SJCRH30 (cell line): ENCODE results near the gene FALEC. TPM values are rescaled to one million over a fixed set of nuclear protein-coding genes. Genes with fewer than 3 reads are reported as not detected.

Experiments
- DNase-seq, 2 experiments: peaks; one replicate each; pipeline ENCODE4 v3.0.0-alpha.2; 2015 to 2020
- H3K27ac ChIP-seq: fragments of 250-450 bp; sonication (Bioruptor Pico); 2 replicates; pipeline ENCODE4 v1.5.1; 2020; ENCODE audit warnings: mild to moderate bottlenecking, moderate library complexity
- H3K27me3 ChIP-seq: fragments of 250-450 bp; sonication (Bioruptor Pico); 2 replicates; pipeline ENCODE4 v1.5.1; 2020; ENCODE audit warnings: mild to moderate bottlenecking, moderate library complexity
- H3K36me3 ChIP-seq: fragments of 250-450 bp; sonication (Bioruptor Pico); 2 replicates; pipeline ENCODE4 v1.5.1; 2020; ENCODE audit warnings: mild to moderate bottlenecking, moderate library complexity
- H3K4me1 ChIP-seq: fragments of 250-450 bp; sonication (Bioruptor Pico); 2 replicates; pipeline ENCODE4 v1.5.1; 2020; ENCODE audit warnings: mild to moderate bottlenecking, moderate library complexity
- H3K4me3 ChIP-seq: fragments of 250-450 bp; sonication (Bioruptor Pico); 2 replicates; pipeline ENCODE4 v1.5.1; 2020; ENCODE audit warnings: mild to moderate bottlenecking, moderate library complexity
- H3K9me3 ChIP-seq: fragments of 250-450 bp; sonication (Bioruptor Pico); replicated peaks from 2 replicates; pipeline ENCODE4 v1.5.1; 2020; ENCODE audit warnings: mild to moderate bottlenecking, moderate library complexity
- total RNA-seq: library from RNA; depleted of rRNA; stranded (reverse); fragments of >200 nt; shearing (Covaris generic); gene quantifications from 2 replicates; pipeline ENCODE4 v1.2.3, GENCODE V29; 2014; rRNA removed

Gene FALEC
- total RNA-seq = 0.28 TPM in 1 of 2 replicates, not detected in the other

GRCh38 chr1:150515328-150516049 lies at the start of gene FALEC:
Gene FALEC, plus strand, starts transcription at chr1:150515752.
- Histone ChIP-seq H3K4me1 (peaks cover 7% of the 10 kb centered on the region; the same call in 1 of the 2 replicates), H3K4me3 (peak within 1 kb of the TSS; percentile 64), H3K27me3 (no peaks in the 10 kb centered on the region), H3K36me3 (no peaks in the 10 kb centered on the region), H3K9me3 (no peaks in the 10 kb centered on the region), H3K27ac (peak within 1 kb of the TSS; percentile 34)
- peak; percentile 95 to 97 for DNase-seq

- Histone ChIP-seq H3K4me1 (no peaks in the 10 kb centered on the region), H3K36me3 (peaks cover 29% of the 10 kb centered on the region), H3K4me3 (no peak overlapping the region), H3K27ac (no peak overlapping the region), H3K9me3 (no peaks in the 10 kb centered on the region), H3K27me3 (no peaks in the 10 kb centered on the region)
- DNase-seq = no peak
These were observed 48.6 kb upstream of the FALEC start for GRCh38 chr1:150466964-150467363.

DNA sequence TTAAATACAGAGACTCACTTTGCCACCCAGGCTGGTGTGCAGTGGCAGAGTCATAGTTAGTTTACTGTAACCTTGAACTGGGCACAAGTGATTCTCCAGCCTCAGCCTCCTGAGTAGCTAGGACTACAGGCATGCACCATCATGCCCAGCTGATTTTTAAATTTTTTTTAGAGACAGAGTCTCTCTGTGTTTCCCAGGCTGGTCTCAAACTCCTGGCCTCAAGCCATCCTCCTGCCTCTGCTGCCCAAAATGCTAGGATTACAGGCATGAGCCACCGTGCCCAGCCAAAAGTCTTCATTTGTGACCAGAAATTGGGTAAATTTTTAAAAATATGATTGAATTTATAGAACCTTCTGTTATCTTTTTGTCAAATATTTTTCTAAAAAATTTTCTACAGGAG lies 46.3 kb upstream of the FALEC start:
- H3K27ac ChIP-seq = no peak overlapping the region

GRCh38 chr1:150472601-150473200 lies 42.9 kb upstream of the FALEC start:
- Histone ChIP-seq H3K4me3 (no peak overlapping the region), H3K27me3 (no peaks in the 10 kb centered on the region), H3K9me3 (no peaks in the 10 kb centered on the region), H3K27ac (no peak overlapping the region), H3K4me1 (no peaks in the 10 kb centered on the region), H3K36me3 (peaks cover 23% of the 10 kb centered on the region)
- no peak for DNase-seq

More for the DNA sequence above, 46.3 kb upstream of the FALEC start:
- no peaks in the 10 kb centered on the region for H3K9me3 ChIP-seq
- no peak overlapping the region for H3K4me3 ChIP-seq
- no peaks in the 10 kb centered on the region for H3K27me3 ChIP-seq
- peaks cover 36% of the 10 kb centered on the region for H3K36me3 ChIP-seq
- DNase-seq = no peak
- no peaks in the 10 kb centered on the region for H3K4me1 ChIP-seq

- no peak for DNase-seq
- Histone ChIP-seq H3K9me3 (no peaks in the 10 kb centered on the region), H3K27ac (no peak overlapping the region), H3K27me3 (no peaks in the 10 kb centered on the region), H3K36me3 (peaks cover 23% of the 10 kb centered on the region), H3K4me1 (no peaks in the 10 kb centered on the region), H3K4me3 (no peak overlapping the region)
These were observed 41.9 kb upstream of the FALEC start for GRCh38 chr1:150473659-150474058.

DNA sequence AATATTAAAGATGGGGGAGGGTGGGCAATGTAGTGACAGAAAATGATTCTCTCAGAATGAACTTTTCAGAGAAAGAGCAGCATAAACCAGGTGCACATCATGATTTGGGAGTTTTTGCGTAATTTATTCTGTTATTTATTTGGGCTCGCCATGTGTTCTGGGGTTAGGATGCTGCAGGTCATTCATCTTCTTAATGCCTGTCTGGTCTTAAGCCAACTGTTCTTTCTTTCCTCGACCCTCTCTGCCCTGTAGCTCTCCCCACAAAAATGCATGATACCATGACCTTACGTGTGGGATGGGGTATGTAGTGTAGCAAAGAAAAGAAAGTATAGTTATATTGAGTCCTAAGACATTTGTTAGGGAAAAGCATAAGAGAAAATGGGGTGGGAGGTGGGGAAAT lies 40.7 kb upstream of the FALEC start:
- Histone ChIP-seq H3K4me3 (no peak overlapping the region), H3K27ac (no peak overlapping the region), H3K9me3 (no peaks in the 10 kb centered on the region), H3K27me3 (no peaks in the 10 kb centered on the region), H3K4me1 (no peaks in the 10 kb centered on the region), H3K36me3 (peaks cover 23% of the 10 kb centered on the region)
- no peak for DNase-seq

DNA sequence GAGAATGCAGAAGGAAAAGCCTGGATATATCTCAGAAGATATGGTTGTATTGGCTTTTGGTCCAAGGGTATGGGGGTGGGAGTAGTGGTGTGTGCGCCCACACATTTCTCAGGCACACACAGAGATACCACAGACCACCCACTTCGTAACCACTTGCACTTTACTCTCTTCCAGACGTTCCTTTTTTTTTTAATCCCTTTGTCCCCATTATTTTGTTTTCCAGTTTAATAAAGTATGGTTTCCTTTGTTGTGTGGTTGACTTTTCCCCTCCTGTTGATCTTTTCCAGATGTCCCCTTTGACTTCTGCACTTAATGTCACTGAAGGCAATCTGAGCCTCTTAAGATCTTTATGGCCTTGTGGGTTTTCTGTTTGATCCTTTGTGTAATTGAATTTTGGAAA lies 38.8 kb upstream of the FALEC start:
- no peak overlapping the region for H3K4me3 ChIP-seq
- H3K9me3 ChIP-seq = no peaks in the 10 kb centered on the region
- no peaks in the 10 kb centered on the region for H3K4me1 ChIP-seq
- no peak for DNase-seq
- H3K36me3 ChIP-seq = peaks cover 12% of the 10 kb centered on the region
- no peak overlapping the region for H3K27ac ChIP-seq
- no peaks in the 10 kb centered on the region for H3K27me3 ChIP-seq

GRCh38 chr1:150477320-150477719 lies 38.2 kb upstream of the FALEC start:
- Histone ChIP-seq H3K4me3 (no peak overlapping the region), H3K27ac (no peak overlapping the region)
- DNase-seq = no peak

DNA sequence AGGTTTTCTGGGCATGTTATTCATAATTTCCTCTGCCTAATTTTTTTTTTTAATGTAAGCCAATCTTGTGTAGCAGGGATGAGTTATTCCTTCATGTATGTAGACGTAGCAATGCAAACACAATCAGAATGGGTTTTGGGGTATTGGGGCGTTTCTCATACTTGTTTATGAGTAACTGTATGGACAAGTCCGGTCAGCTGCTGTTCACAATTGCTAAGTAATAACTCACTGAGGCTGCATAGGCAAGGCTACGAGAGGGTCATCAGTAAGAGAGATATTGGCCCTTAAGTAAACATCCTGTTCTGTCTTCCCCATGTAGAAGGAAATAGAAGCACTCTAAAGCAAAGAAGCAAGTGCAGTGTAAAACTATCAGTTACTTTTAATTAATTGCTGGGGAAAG lies 37.8 kb upstream of the FALEC start:
- Histone ChIP-seq H3K9me3 (no peaks in the 10 kb centered on the region), H3K27me3 (no peaks in the 10 kb centered on the region), H3K36me3 (0 out of 2 replicates have a peak, but pooled peaks cover 3% of the 10 kb centered on the region), H3K4me3 (no peak overlapping the region), H3K4me1 (no peaks in the 10 kb centered on the region), H3K27ac (no peak overlapping the region)
- DNase-seq = no peak

More at GRCh38 chr1:150477320-150477719, 38.2 kb upstream of the FALEC start:
- peaks cover 7% of the 10 kb centered on the region; the same call in 1 of the 2 replicates for H3K36me3 ChIP-seq
- no peaks in the 10 kb centered on the region for H3K27me3 ChIP-seq
- H3K4me1 ChIP-seq = no peaks in the 10 kb centered on the region
- H3K9me3 ChIP-seq = no peaks in the 10 kb centered on the region

GRCh38 chr1:150479370-150479769 lies 36.2 kb upstream of the FALEC start:
- no peak for DNase-seq
- no peaks in the 10 kb centered on the region for H3K27me3 ChIP-seq
- H3K4me3 ChIP-seq = no peak overlapping the region
- H3K9me3 ChIP-seq = no peaks in the 10 kb centered on the region
- H3K36me3 ChIP-seq = 0 out of 2 replicates have a peak, but pooled peaks cover 3% of the 10 kb centered on the region
- no peaks in the 10 kb centered on the region for H3K4me1 ChIP-seq
- H3K27ac ChIP-seq = no peak overlapping the region

- Histone ChIP-seq H3K27me3 (no peaks in the 10 kb centered on the region), H3K9me3 (no peaks in the 10 kb centered on the region), H3K4me1 (no peaks in the 10 kb centered on the region), H3K4me3 (no peak overlapping the region), H3K27ac (no peak overlapping the region), H3K36me3 (0 out of 2 replicates have a peak, but pooled peaks cover 3% of the 10 kb centered on the region)
- no peak for DNase-seq
These were observed 35.6 kb upstream of the FALEC start for GRCh38 chr1:150479927-150480352.

DNA sequence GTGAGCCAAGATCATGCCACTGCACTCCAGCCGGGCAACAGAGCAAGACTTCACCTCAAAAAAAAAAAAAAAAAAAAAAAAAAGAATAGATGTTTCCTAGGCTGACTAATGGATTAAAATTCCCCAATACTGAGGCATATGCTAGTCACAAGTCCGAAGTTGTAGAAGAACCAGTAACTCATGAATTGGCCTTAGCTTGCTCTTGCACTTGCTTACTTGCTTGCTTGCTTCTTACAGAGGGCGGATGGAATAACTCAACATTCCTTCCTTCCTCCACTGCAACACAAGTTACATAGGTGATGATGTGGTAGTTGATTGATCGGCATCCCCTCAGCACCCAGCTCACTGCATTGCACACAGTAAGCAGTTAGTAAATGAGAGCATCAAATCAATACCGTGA lies 31.1 kb upstream of the FALEC start:
- Histone ChIP-seq H3K36me3 (no peaks in the 10 kb centered on the region), H3K27me3 (no peaks in the 10 kb centered on the region), H3K9me3 (no peaks in the 10 kb centered on the region), H3K27ac (no peak overlapping the region), H3K4me1 (0 out of 2 replicates have a peak, but pooled peaks cover 2% of the 10 kb centered on the region), H3K4me3 (no peak overlapping the region)
- DNase-seq = no peak

- Histone ChIP-seq H3K9me3 (no peaks in the 10 kb centered on the region), H3K4me1 (0 out of 2 replicates have a peak, but pooled peaks cover 2% of the 10 kb centered on the region), H3K27ac (no peak overlapping the region), H3K36me3 (no peaks in the 10 kb centered on the region), H3K27me3 (no peaks in the 10 kb centered on the region), H3K4me3 (no peak overlapping the region)
- peak in 1 of 2 experiments; percentile 37 for DNase-seq
These were observed 30.7 kb upstream of the FALEC start for GRCh38 chr1:150484861-150485260.

- Histone ChIP-seq H3K36me3 (peaks cover 4% of the 10 kb centered on the region; the same call in 1 of the 2 replicates), H3K4me1 (0 out of 2 replicates have a peak, but pooled peaks cover 2% of the 10 kb centered on the region), H3K27ac (peak within 1 kb of the TSS; percentile 57), H3K4me3 (peak within 1 kb of the TSS; percentile 82), H3K27me3 (no peaks in the 10 kb centered on the region), H3K9me3 (no peaks in the 10 kb centered on the region)
- peak; percentile 97 to 99 for DNase-seq
These were observed 28.4 kb upstream of the FALEC start, which contains the start of gene TARS2 for GRCh38 chr1:150486966-150487762. Gene TARS2, plus strand, starts transcription at chr1:150487419. Its CDS starts 32 bp downstream, at chr1:150487451.
